22Rv1 (cell line): ENCODE measurements around the gene SNAI1.

Experiments
- CTCF ChIP-seq: fragments of 450-650 bp; IDR thresholded peaks from 2 replicates; pipeline ENCODE4 v1.5.1; 2017; ENCODE audit warnings: mild to moderate bottlenecking
- ZFX ChIP-seq: fragments of 450-650 bp; IDR thresholded peaks from 2 replicates; pipeline ENCODE4 v1.6.1; 2017; ENCODE audit warnings: antibody characterized with exemption, borderline replicate concordance

GRCh38 chr20:50004229-50004628 is 21.4 kb downstream of the SNAI1 start:
- TF ChIP-seq CTCF (no peak), ZFX (no peak)
